Aorta (tissue), 5 donors: ENCODE results near the gene TPM1. TPM values are rescaled to one million over a fixed set of nuclear protein-coding genes. Genes with fewer than 3 reads are reported as not detected.

Experiments
- ATAC-seq: fragments of 200-7000 bp; cut with Tn5 transposase; one replicate; pipeline ENCODE4 v1.9.1; 2022; ENCODE audit warnings: moderate library complexity; ENCODE audit not compliant: low FRiP score
- DNase-seq, 2 donors: peaks; one replicate each; pipeline ENCODE4 v3.0.0-alpha.2; 2020
- H3K27ac ChIP-seq, 2 donors: one replicate each; pipeline ENCODE4 v1.5.1; 2013; ENCODE audit warnings: low read length in 2 of 2, mild to moderate bottlenecking in 2 of 2, moderate library complexity in 2 of 2, control low read depth in 1 of 2, inconsistent platforms in 1 of 2, low read depth in 1 of 2
- H3K27me3 ChIP-seq, 2 donors: one replicate each; pipeline ENCODE4 v1.6.1; 2013; ENCODE audit warnings: control low read depth in 1 of 2, low read length in 1 of 2, mild to moderate bottlenecking in 1 of 2, moderate library complexity in 1 of 2; ENCODE audit not compliant: insufficient read depth in 2 of 2, control insufficient read depth in 1 of 2
- H3K36me3 ChIP-seq, 2 donors: one replicate each; pipeline ENCODE4 v1.6.1; 2013; ENCODE audit warnings: control low read depth in 1 of 2, low read length in 1 of 2, mild to moderate bottlenecking in 1 of 2; ENCODE audit not compliant: insufficient read depth in 2 of 2, control insufficient read depth in 1 of 2
- H3K4me1 ChIP-seq, 2 donors: one replicate each; pipeline ENCODE4 v1.6.1; 2013; ENCODE audit warnings: low read length in 2 of 2, control low read depth in 1 of 2, mild to moderate bottlenecking in 1 of 2, moderate library complexity in 1 of 2; ENCODE audit not compliant: insufficient read depth in 2 of 2, control insufficient read depth in 1 of 2
- H3K4me3 ChIP-seq, 2 donors: one replicate each; pipeline ENCODE4 v1.5.1; 2013; ENCODE audit warnings: low read length in 2 of 2, control low read depth in 1 of 2, mild to moderate bottlenecking in 1 of 2
- H3K9me3 ChIP-seq: one replicate; pipeline ENCODE4 v1.6.1; 2013; ENCODE audit warnings: mild to moderate bottlenecking, low read length; ENCODE audit not compliant: control insufficient read depth
- WGBS, 2 donors: extraction: QIAGEN DNeasy Blood & Tissue Kit; methylation state at CpG; one replicate each; pipeline ENCODE4 v1.1.7; 2013; 5-methylcytosine and 5-hydroxymethylcytosine counted together
- intact Hi-C, 2 donors: fragments of 100-400 bp; cut with DNase I; formaldehyde crosslinking; loops; one replicate each; pipeline versions ENCODE4 v1.14.2 to v1.15.0; 2022
- polyA plus RNA-seq, 2 donors: library from polyadenylated mRNA; stranded (reverse); fragments of 200-250 nt; gene quantifications; one replicate each; pipeline ENCODE4 v1.2.3, GENCODE V29; 2013
- total RNA-seq, 2 donors: library from RNA; stranded (reverse); fragmentation: NEBNext Ultra II Directional; extraction: Animal tissue kit (Norgen Biotek cat#: 25700); gene quantifications; one replicate each; pipeline ENCODE4 v1.2.1, GENCODE V29; 2021
- donor health status: healthy with polysubstance abuse.
- donor health status: Bipolar disorder and iron deficiency.
- donor health status: DM: no; HTN: no; CAD: no.
- donor health status: DM: no; HTN: no; CAD: no.
- donor health status: DM: yes; HTN: yes; CAD: no.

The TPM1 gene
- total and polyA plus RNA-seq, 4 donors, result 861 to 1,497 (median 1,170) TPM

DNA sequence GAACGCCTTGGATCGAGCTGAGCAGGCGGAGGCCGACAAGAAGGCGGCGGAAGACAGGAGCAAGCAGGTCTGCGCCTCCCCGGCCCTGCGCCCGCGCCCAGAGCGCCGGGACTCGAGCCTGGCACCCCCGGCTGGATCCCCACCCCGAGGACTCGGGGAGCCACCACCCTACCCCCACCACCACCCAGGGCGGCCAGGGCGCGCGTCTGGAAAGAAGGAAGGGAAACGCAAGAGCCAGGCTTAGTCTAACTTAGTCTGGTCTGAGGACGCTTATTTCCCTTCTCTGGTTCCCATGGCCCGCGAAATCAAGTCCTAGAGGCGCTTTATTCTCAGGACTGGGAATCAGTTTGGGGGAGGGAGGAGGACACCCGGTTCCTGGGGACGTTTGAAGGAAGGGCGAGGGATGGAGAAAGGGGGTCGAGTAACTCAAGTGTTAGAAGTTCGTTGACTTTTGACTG lies 359 bp downstream of the TPM1 start:
- peak overlapping the region; percentile 95 to 98 for H3K4me3 ChIP-seq
- H3K27me3 ChIP-seq, result no peaks in the 10 kb centered on the region
- H3K4me1 ChIP-seq, result no peaks in the 10 kb centered on the region
- H3K27ac ChIP-seq, result peak overlapping the region; percentile 74 to 80
- intact Hi-C loops, result loop anchor here (5.0 to 10.0 kb wide), 5 partner anchors 101 to 261 kb away; partner anchors contain the start of gene RPS27L (in 1 of the 2)
- WGBS, 2 donors, result 0 to 1% methylated on average over 21 to 31 of the region's 31 CpGs
- H3K36me3 ChIP-seq, result peaks cover 0 to 2% of the 10 kb centered on the region in 2 donors
- ATAC-seq, result no peak
- H3K9me3 ChIP-seq, result no peaks in the 10 kb centered on the region
- DNase-seq, result no peak

- ATAC-seq (no peak), DNase-seq (peak; percentile 57 to 80)
- H3K27me3 ChIP-seq, result no peaks in the 10 kb centered on the region
- H3K4me3 ChIP-seq, result peak overlapping the region; percentile 95 to 98
- peaks cover 0 to 2% of the 10 kb centered on the region in 2 donors for H3K36me3 ChIP-seq
- WGBS, 2 donors, result 0 to 1% methylated on average over 37 to 54 of the region's 54 CpGs
- H3K4me1 ChIP-seq, result no peaks in the 10 kb centered on the region
- peak overlapping the region; percentile 74 to 80 for H3K27ac ChIP-seq
- intact Hi-C loops, result loop anchor here (2.0 to 10.0 kb wide), 6 partner anchors 101 to 261 kb away; partner anchors contain the start of gene RPS27L (in 1 of the 2)
- H3K9me3 ChIP-seq, result no peaks in the 10 kb centered on the region
Measured at GRCh38 chr15:63043335-63044076, 959 bp downstream of the TPM1 start.

DNA sequence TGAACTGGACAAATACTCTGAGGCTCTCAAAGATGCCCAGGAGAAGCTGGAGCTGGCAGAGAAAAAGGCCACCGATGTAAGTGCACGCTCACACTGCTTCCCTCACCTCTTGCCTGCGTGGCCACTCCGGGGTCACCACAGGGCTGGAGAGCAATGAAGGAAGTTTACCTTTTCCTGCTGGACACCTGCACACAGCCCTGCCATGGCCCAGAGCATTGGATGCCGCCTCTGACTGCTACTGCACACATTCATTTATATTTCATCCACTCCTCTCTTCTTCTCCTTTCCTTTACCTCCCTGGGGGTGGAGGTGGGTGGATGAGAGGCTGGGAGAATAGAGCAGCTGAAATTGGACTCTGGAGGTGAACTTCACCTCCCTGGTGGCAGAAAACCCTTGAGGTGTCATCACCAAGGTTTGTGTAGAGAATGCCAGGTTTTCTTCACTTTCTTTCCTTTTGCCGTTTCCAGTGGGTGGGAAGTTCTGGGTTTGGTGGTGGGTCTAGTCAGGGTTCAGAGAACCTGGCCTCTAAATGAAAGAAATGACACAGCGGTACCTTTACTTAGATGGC lies 1.6 kb downstream of the TPM1 start:
- Histone ChIP-seq H3K27me3 (no peaks in the 10 kb centered on the region), H3K4me1 (no peaks in the 10 kb centered on the region), H3K36me3 (peaks cover 0 to 2% of the 10 kb centered on the region in 2 donors), H3K9me3 (no peaks in the 10 kb centered on the region), H3K27ac (peak overlapping the region; percentile 74 to 80), H3K4me3 (peak overlapping the region; percentile 95 to 98)
- DNase-seq (no peak), ATAC-seq (no peak)
- intact Hi-C loops, result loop anchor here (2.0 to 10.0 kb wide), 6 partner anchors 102 to 262 kb away; partner anchors contain the start of gene RPS27L (in 1 of the 2)
- 3 to 6% methylated on average over 7 of the region's 7 CpGs for WGBS, 2 donors

- peak overlapping the region; percentile 95 to 98 for H3K4me3 ChIP-seq
- ATAC-seq (no peak), DNase-seq (peak in 1 of 2 donors; percentile 84)
- H3K9me3 ChIP-seq, result no peaks in the 10 kb centered on the region
- peaks cover 0 to 2% of the 10 kb centered on the region in 2 donors for H3K4me1 ChIP-seq
- peak overlapping the region; percentile 74 to 80 for H3K27ac ChIP-seq
- peaks cover 0 to 2% of the 10 kb centered on the region in 2 donors for H3K36me3 ChIP-seq
- H3K27me3 ChIP-seq, result no peaks in the 10 kb centered on the region
- 5 to 6% methylated on average over 6 of the region's 6 CpGs for WGBS, 2 donors
- intact Hi-C loops, result loop anchor here (2.0 to 10.0 kb wide), 7 partner anchors 47 to 263 kb away; partner anchors contain the start of gene RPS27L (in 1 of the 2)
Measured at GRCh38 chr15:63044645-63045464, 2.3 kb downstream of the TPM1 start.

DNA sequence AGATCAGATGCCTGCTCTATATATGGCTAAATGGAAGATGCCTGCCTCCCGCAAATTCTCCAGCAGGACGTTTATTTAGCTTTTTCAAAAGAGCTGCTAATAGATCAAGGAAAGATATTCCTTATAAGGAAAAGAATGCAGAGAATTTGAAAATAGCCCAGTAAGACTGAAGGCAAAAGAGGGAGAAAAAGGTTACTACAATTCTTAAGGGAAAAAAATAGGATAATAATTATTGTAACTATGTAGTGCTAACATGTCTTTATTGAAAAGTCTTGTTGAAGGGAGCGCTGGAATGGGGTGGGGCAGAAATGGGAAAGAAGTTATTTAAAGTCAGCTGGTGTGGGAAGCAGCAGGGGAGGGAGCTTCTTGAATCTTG lies 2.9 kb downstream of the TPM1 start:
- Histone ChIP-seq H3K4me1 (peaks cover 0 to 6% of the 10 kb centered on the region in 2 donors), H3K4me3 (peak overlapping the region; percentile 95 to 98), H3K9me3 (no peaks in the 10 kb centered on the region), H3K27me3 (no peaks in the 10 kb centered on the region), H3K36me3 (peaks cover 4 to 6% of the 10 kb centered on the region in 2 donors), H3K27ac (peak overlapping the region in 1 of 2 donors; percentile 53)
- ATAC-seq, result no peak
- no peak for DNase-seq
- WGBS, 2 donors, result 3 to 5% methylated on average over 3 of the region's 3 CpGs
- intact Hi-C loops, result loop anchor here (2.0 to 10.0 kb wide), 4 partner anchors 47 to 198 kb away; partner anchors contain the start of gene RPS27L (in 1 of the 2)

- Histone ChIP-seq H3K36me3 (peaks cover 4 to 6% of the 10 kb centered on the region in 2 donors), H3K27ac (peak overlapping the region in 1 of 2 donors; percentile 8), H3K4me1 (peaks cover 0 to 6% of the 10 kb centered on the region in 2 donors)
Measured at GRCh38 chr15:63045879-63046278, 3.3 kb downstream of the TPM1 start.

DNA sequence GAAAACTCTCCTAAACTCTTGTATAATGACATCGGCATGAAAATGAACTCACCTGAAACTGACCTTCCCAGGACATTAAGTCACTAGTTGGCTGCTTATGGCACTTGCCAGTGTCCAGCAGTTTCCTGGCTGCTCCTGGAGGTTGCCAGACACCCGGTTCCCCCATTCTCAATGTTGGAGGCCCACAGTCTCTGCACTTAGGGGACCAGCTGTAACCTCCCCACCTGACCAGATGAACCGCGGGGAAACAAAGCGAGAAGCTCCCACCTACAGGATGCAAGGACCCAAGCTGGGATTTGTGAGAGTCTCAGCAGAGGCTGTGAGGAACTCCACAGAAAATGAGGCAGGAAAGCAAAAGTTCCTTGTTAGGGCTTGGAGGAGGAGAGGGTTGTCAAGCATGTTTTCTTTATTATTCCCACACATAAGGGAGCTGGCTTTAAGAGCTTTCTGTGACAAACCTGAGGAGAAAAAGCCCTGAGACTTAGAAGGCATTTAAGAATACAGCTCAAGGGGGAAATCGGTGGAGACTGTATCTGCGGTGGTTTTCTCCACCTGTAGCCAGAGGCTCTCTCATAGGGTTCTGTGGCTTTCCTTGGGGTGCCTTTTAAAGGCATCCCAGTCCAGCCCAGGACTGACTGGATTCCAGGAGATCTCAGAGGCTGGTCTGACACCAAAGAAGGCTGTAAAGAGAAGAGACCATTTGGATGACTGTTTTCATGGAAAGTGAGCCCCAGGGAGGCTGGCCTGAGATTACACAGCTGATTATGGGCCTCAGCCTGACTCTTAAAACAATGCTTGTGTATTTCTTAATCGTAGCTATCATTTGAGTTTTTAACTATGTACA lies 4.6 kb downstream of the TPM1 start:
- Histone ChIP-seq H3K4me3 (peak overlapping the region; percentile 95 to 98), H3K27ac (peak overlapping the region; percentile 22 to 90), H3K4me1 (peaks cover 0 to 6% of the 10 kb centered on the region in 2 donors), H3K36me3 (peaks cover 4 to 6% of the 10 kb centered on the region in 2 donors), H3K27me3 (no peaks in the 10 kb centered on the region), H3K9me3 (no peaks in the 10 kb centered on the region)
- no peak for DNase-seq
- 10 to 12% methylated on average over 8 of the region's 8 CpGs for WGBS, 2 donors
- intact Hi-C loops, result loop anchor here in 1 of 2 donors (5.0 to 10.0 kb wide), 3 partner anchors 45 to 200 kb away; partner anchors contain the start of gene RPS27L
- no peak for ATAC-seq

More at GRCh38 chr15:63045879-63046278, 3.3 kb downstream of the TPM1 start:
- WGBS, 2 donors, result 3 to 9% methylated on average over 3 of the region's 3 CpGs
- DNase-seq (no peak), ATAC-seq (no peak)
- H3K27me3 ChIP-seq, result no peaks in the 10 kb centered on the region
- intact Hi-C loops, result loop anchor here (2.0 to 10.0 kb wide), 4 partner anchors 46 to 199 kb away; partner anchors contain the start of gene RPS27L (in 1 of the 2)
- peak overlapping the region; percentile 95 to 98 for H3K4me3 ChIP-seq
- H3K9me3 ChIP-seq, result no peaks in the 10 kb centered on the region
